SK-N-SH (cell line): ENCODE data around the gene SLC22A7. TPM values are rescaled to one million over a fixed set of nuclear protein-coding genes. Genes with fewer than 3 reads are reported as not detected.

ENCODE experiments used
- CTCF ChIA-PET: fragments of 300-600, 350-600 bp; formaldehyde crosslinking; extraction: SDS; loops from one replicate; lab custom pipeline; 2021; lab: Yijun Ruan, JAX
- POLR2A ChIA-PET: fragments of 350-600 bp; sonication (Branson Sonifier 250); formaldehyde crosslinking; extraction: SDS; loops from one replicate; lab custom pipeline; 2020; ENCODE audit warnings: antibody characterized with exemption, inconsistent platforms; lab: Yijun Ruan, JAX
- DNase-seq: peaks from one replicate; pipeline ENCODE4 v3.0.0; 2012
- H2AFZ ChIP-seq: fragments of 200-600 bp; sonication (generic); 2 replicates; pipeline ENCODE4 v1.8.1; 2016; ENCODE audit warnings: antibody characterized with exemption, mild to moderate bottlenecking, low read depth
- H3F3A ChIP-seq: fragments of 200-600 bp; sonication (generic); replicated peaks from 2 replicates; pipeline ENCODE3; 2016; ENCODE audit warnings: antibody characterized with exemption, mild to moderate bottlenecking; ENCODE audit not compliant: insufficient read depth
- H3K27ac ChIP-seq, 2 experiments: fragments of 200-500 bp in 1 of 2; fragments of 200-600 bp in 1 of 2; sonication (Bioruptor generic) in 1 of 2; sonication (generic), shearing (Covaris generic) in 1 of 2; 2 replicates each; pipeline versions ENCODE4 v1.5.1 to v1.6.1; 2014 to 2016; ENCODE audit warnings: low read depth in 2 of 2, inconsistent platforms in 1 of 2, low read length in 1 of 2, mild to moderate bottlenecking in 1 of 2, mixed read lengths in 1 of 2
- H3K27me3 ChIP-seq: fragments of 200-600 bp; sonication (generic), shearing (Covaris generic); 2 replicates; pipeline ENCODE4 v1.6.1; 2016; ENCODE audit warnings: mixed run types; ENCODE audit not compliant: insufficient read depth
- H3K36me3 ChIP-seq, 2 experiments: fragments of 200-500 bp in 1 of 2; fragments of 200-600 bp in 1 of 2; sonication (Bioruptor generic) in 1 of 2; sonication (generic) in 1 of 2; replicated peaks in 1 of 2; 2 replicates each; pipeline versions ENCODE3 to v1.5.1; 2014 to 2016; ENCODE audit warnings: low read length in 1 of 2, mild to moderate bottlenecking in 1 of 2; ENCODE audit not compliant: insufficient read depth in 2 of 2, control insufficient read depth in 1 of 2
- H3K4me1 ChIP-seq, 2 experiments: fragments of 200-500 bp in 1 of 2; fragments of 200-600 bp in 1 of 2; sonication (Bioruptor generic) in 1 of 2; sonication (generic), shearing (Covaris generic) in 1 of 2; 2 replicates each; pipeline versions ENCODE4 v1.5.1 to v1.6.1; 2014 to 2016; ENCODE audit warnings: low read depth in 1 of 2, low read length in 1 of 2, mixed run types in 1 of 2; ENCODE audit not compliant: insufficient read depth in 2 of 2, control insufficient read depth in 1 of 2
- H3K4me2 ChIP-seq: fragments of 200-600 bp; sonication (generic), shearing (Covaris generic); 2 replicates; pipeline ENCODE4 v1.6.1; 2017; ENCODE audit warnings: mixed run types
- H3K4me3 ChIP-seq, 2 experiments: fragments of 200-500 bp in 1 of 2; fragments of 200-600 bp in 1 of 2; sonication (Bioruptor generic) in 1 of 2; sonication (generic), shearing (Covaris generic) in 1 of 2; 2 replicates each; pipeline versions ENCODE4 v1.5.1 to v1.8.1; 2014 to 2016; ENCODE audit warnings: low read depth in 2 of 2, inconsistent platforms in 1 of 2, low read length in 1 of 2, mild to moderate bottlenecking in 1 of 2, mixed read lengths in 1 of 2, moderate library complexity in 1 of 2
- H3K79me2 ChIP-seq: fragments of 200-600 bp; sonication (generic); 2 replicates; pipeline ENCODE4 v1.8.1; 2017; ENCODE audit warnings: mild to moderate bottlenecking; ENCODE audit not compliant: insufficient read depth
- H3K9ac ChIP-seq: fragments of 200-600 bp; sonication (generic); 2 replicates; pipeline ENCODE4 v1.6.1; 2017; ENCODE audit warnings: mixed run types
- H3K9me2 ChIP-seq: fragments of 200-600 bp; sonication (generic); 2 replicates; pipeline ENCODE4 v1.6.1; 2017; ENCODE audit warnings: mixed run types
- H3K9me3 ChIP-seq: fragments of 200-600 bp; sonication (generic); 2 replicates; pipeline ENCODE4 v1.6.1; 2017; ENCODE audit warnings: mixed run types, mild to moderate bottlenecking, moderate library complexity
- H4K20me1 ChIP-seq: fragments of 200-600 bp; sonication (generic); 2 replicates; pipeline ENCODE4 v1.6.1; 2017; ENCODE audit warnings: mild to moderate bottlenecking, mixed run types; ENCODE audit not compliant: insufficient read depth
- CTCF ChIP-seq: fragments of 200-600 bp; sonication (generic); IDR thresholded peaks from 2 replicates; pipeline ENCODE4 v1.6.1; 2017; ENCODE audit warnings: antibody characterized with exemption, mild to moderate bottlenecking, moderate library complexity
- FOXM1 ChIP-seq: IDR thresholded peaks from 2 replicates; pipeline ENCODE4 v1.4.0; 2012; ENCODE audit warnings: low read depth, mild to moderate bottlenecking
- JUND ChIP-seq: IDR thresholded peaks from 2 replicates; pipeline ENCODE4 v1.4.0; 2012
- MEF2A ChIP-seq: IDR thresholded peaks from 2 replicates; pipeline ENCODE4 v1.4.0; 2012; ENCODE audit warnings: low read depth, borderline replicate concordance
- MXI1 ChIP-seq: IDR thresholded peaks from 2 replicates; pipeline ENCODE4 v1.6.1; 2012; ENCODE audit warnings: mild to moderate bottlenecking, low read depth, low read length, improper control_type of control experiment
- NRF1 ChIP-seq: IDR thresholded peaks from 2 replicates; pipeline ENCODE4 v1.6.1; 2012; ENCODE audit warnings: low read depth, mild to moderate bottlenecking, low read length
- PBX3 ChIP-seq: IDR thresholded peaks from 2 replicates; pipeline ENCODE4; 2012
- POLR2AphosphoS5 ChIP-seq: IDR thresholded peaks from 2 replicates; pipeline ENCODE4 v1.6.1; 2012; ENCODE audit warnings: low read depth, low read length
- RXRA ChIP-seq: IDR thresholded peaks from 2 replicates; pipeline ENCODE4 v1.4.0; 2012; ENCODE audit warnings: low read depth, mild to moderate bottlenecking, borderline replicate concordance
- TAF1 ChIP-seq: IDR thresholded peaks from 2 replicates; pipeline ENCODE4 v1.6.1; 2012; ENCODE audit warnings: low read depth, mild to moderate bottlenecking, low read length, moderate library complexity, borderline replicate concordance
- TCF12 ChIP-seq: IDR thresholded peaks from 2 replicates; pipeline ENCODE4 v1.4.0; 2012
- USF1 ChIP-seq: IDR thresholded peaks from 2 replicates; pipeline ENCODE4 v1.4.0; 2012; ENCODE audit warnings: low read depth, borderline replicate concordance
- USF2 ChIP-seq: fragments of 150-350 bp; IDR thresholded peaks from 2 replicates; pipeline ENCODE4 v1.6.1; 2017; ENCODE audit warnings: antibody characterized with exemption, low read length, low read depth, borderline replicate concordance
- WGBS: methylation state at CpG from one replicate; pipeline ENCODE4 v1.1.6; 2017; ENCODE audit warnings: low lambda C conversion rate; 5-methylcytosine and 5-hydroxymethylcytosine counted together
- polyA plus RNA-seq, 3 experiments: library from polyadenylated mRNA; depleted of rRNA; stranded (reverse); fragments of >200 nt; gene quantifications; 2 replicates each; pipeline ENCODE4 v1.2.3, GENCODE V29; 2012

SLC22A7 gene
- polyA plus RNA-seq, 1 of the 3 experiments (the other 2 are of a cell fraction): not detected

- Histone ChIP-seq H3K9ac (no peak overlapping the region), H2AFZ (no peak overlapping the region), H3K79me2 (no peaks in the 10 kb centered on the region), H3K4me1 (peaks cover 0 to 10% of the 10 kb centered on the region in 2 experiments; a peak in 1 of 4 replicates), H3K4me3 (no peak overlapping the region), H3K9me2 (no peaks in the 10 kb centered on the region), H3K4me2 (no peak overlapping the region), H3K27me3 (peaks cover 6% of the 10 kb centered on the region; the same call in 1 of the 2 replicates), H3K27ac (no peak overlapping the region), H4K20me1 (no peaks in the 10 kb centered on the region), H3K36me3 (no peaks in the 10 kb centered on the region), H3K9me3 (no peaks in the 10 kb centered on the region), H3F3A (no peaks in the 10 kb centered on the region)
- WGBS: 34% methylated on average over 5 of the region's 5 CpGs
- TF ChIP-seq MXI1: no peak
- TF ChIP-seq MEF2A: no peak
- TF ChIP-seq USF1: no peak
- no peak for TF ChIP-seq TAF1
- TF ChIP-seq JUND: no peak
- no peak for TF ChIP-seq USF2
- TF ChIP-seq FOXM1: no peak
- no peak for TF ChIP-seq CTCF
- no peak for TF ChIP-seq NRF1
- TF ChIP-seq TCF12: no peak
- CTCF ChIA-PET: interaction anchor here (0.8 to 2.2 kb wide), 3 partner anchors 9 to 68 kb away, joined by 3 to 8 read pairs (median 8); partner anchors contain the start of gene DNPH1
- no peak for DNase-seq
- POLR2A ChIA-PET: no interaction called here
Measured at GRCh38 chr6:43296780-43297497, 1.1 kb upstream of the SLC22A7 start.

GRCh38 chr6:43298565-43299337 lies 691 bp downstream of the SLC22A7 start:
- H3K9me2 ChIP-seq: no peaks in the 10 kb centered on the region
- no peak for DNase-seq
- no peaks in the 10 kb centered on the region for H3K36me3 ChIP-seq
- H3K27ac ChIP-seq: no peak overlapping the region
- whole genome bisulfite sequencing: 40% methylated on average over 5 of the region's 12 CpGs
- CTCF ChIA-PET: interaction anchor here (1.3 to 2.8 kb wide), 4 partner anchors 9 to 69 kb away, joined by 4 to 16 read pairs (median 8); partner anchors contain the start of gene DNPH1
- H3K79me2 ChIP-seq: no peaks in the 10 kb centered on the region
- H3K4me3 ChIP-seq: no peak overlapping the region
- no peaks in the 10 kb centered on the region for H3K9me3 ChIP-seq
- peaks cover 6% of the 10 kb centered on the region; the same call in 1 of the 2 replicates for H3K27me3 ChIP-seq
- H4K20me1 ChIP-seq: no peaks in the 10 kb centered on the region
- POLR2A ChIA-PET: interaction anchor here (0.6 kb wide), 1 partner anchor 745 kb away, joined by 3 read pairs; no protein-coding TSS in a partner anchor
- H3K9ac ChIP-seq: no peak overlapping the region
- H3F3A ChIP-seq: no peaks in the 10 kb centered on the region
- TF ChIP-seq POLR2AphosphoS5 (no peak), USF2 (no peak), RXRA (no peak), PBX3 (no peak)
- TF ChIP-seq, all 33 proteins: peak for 0
- no peak overlapping the region for H2AFZ ChIP-seq
- peaks cover 0 to 10% of the 10 kb centered on the region in 2 experiments; a peak in 1 of 4 replicates for H3K4me1 ChIP-seq
- H3K4me2 ChIP-seq: no peak overlapping the region
